ENCODE measurements around the gene METTL1.

The METTL1 gene

GRCh38 chr12:57767876-57768275, 4.0 kb downstream of the METTL1 start:
- Mint-ChIP-seq H3K9me3 (peaks cover 4% of the 10 kb centered on the region), H3K4me1 (peaks cover 43% of the 10 kb centered on the region), H3K27me3 (ENCODE audit: low read depth, poor library complexity) (peaks cover 67% of the 10 kb centered on the region), H3K36me3 (ENCODE audit: low read depth) (peaks cover 33% of the 10 kb centered on the region), H3K27ac (no peak overlapping the region), H3K4me3 (no peak overlapping the region)
- no peak for DNase-seq
- TF ChIP-seq CTCF (IDR thresholded peaks at IDR 0.05) = no peak

- Mint-ChIP-seq H3K9me3 (peaks cover 4% of the 10 kb centered on the region), H3K4me1 (peaks cover 40% of the 10 kb centered on the region), H3K27me3 (ENCODE audit: low read depth, poor library complexity) (peaks cover 72% of the 10 kb centered on the region), H3K4me3 (no peak overlapping the region), H3K36me3 (ENCODE audit: low read depth) (peaks cover 33% of the 10 kb centered on the region), H3K27ac (no peak overlapping the region)
- TF ChIP-seq CTCF (IDR thresholded peaks at IDR 0.05) = no peak
- no peak for DNase-seq
Measured at GRCh38 chr12:57767305-57767698, 4.6 kb downstream of the METTL1 start.

GRCh38 chr12:57766464-57767304, 5.2 kb downstream of the METTL1 start, which contains the start of gene CYP27B1:
CYP27B1 (minus strand) TSS chr12:57767078; CDS start chr12:57767041, 37 bp downstream.
- peaks cover 37% of the 10 kb centered on the region for H3K4me1 Mint-ChIP-seq
- no peak within 1 kb of the TSS for H3K27ac Mint-ChIP-seq
- H3K9me3 Mint-ChIP-seq = peaks cover 4% of the 10 kb centered on the region
- peak; percentile 23 for DNase-seq
- H3K4me3 Mint-ChIP-seq = peak within 1 kb of the TSS; percentile 55
- peaks cover 33% of the 10 kb centered on the region for H3K36me3 Mint-ChIP-seq (ENCODE audit: low read depth)
- TF ChIP-seq CTCF (IDR thresholded peaks at IDR 0.05) = no peak
- peaks cover 76% of the 10 kb centered on the region for H3K27me3 Mint-ChIP-seq (ENCODE audit: low read depth, poor library complexity)

- H3K27ac Mint-ChIP-seq = no peak overlapping the region
- H3K4me1 Mint-ChIP-seq = peaks cover 29% of the 10 kb centered on the region
- peak overlapping the region; percentile 55 for H3K4me3 Mint-ChIP-seq
- H3K9me3 Mint-ChIP-seq = peaks cover 4% of the 10 kb centered on the region
- peaks cover 83% of the 10 kb centered on the region for H3K27me3 Mint-ChIP-seq (ENCODE audit: low read depth, poor library complexity)
- TF ChIP-seq CTCF (IDR thresholded peaks at IDR 0.05) = no peak
- DNase-seq = peak; percentile 31
- peaks cover 33% of the 10 kb centered on the region for H3K36me3 Mint-ChIP-seq (ENCODE audit: low read depth)
Measured at GRCh38 chr12:57765698-57766463, 6.0 kb downstream of the METTL1 start.

- no peak overlapping the region for H3K27ac Mint-ChIP-seq
- DNase-seq = peak; percentile 47
- H3K27me3 Mint-ChIP-seq (ENCODE audit: low read depth, poor library complexity) = peaks cover 91% of the 10 kb centered on the region
Measured at GRCh38 chr12:57765003-57765697, 6.8 kb downstream of the METTL1 start.

More at GRCh38 chr12:57765003-57765697, 6.8 kb downstream of the METTL1 start:
- peaks cover 22% of the 10 kb centered on the region for H3K4me1 Mint-ChIP-seq
- peaks cover 4% of the 10 kb centered on the region for H3K9me3 Mint-ChIP-seq
- peaks cover 27% of the 10 kb centered on the region for H3K36me3 Mint-ChIP-seq (ENCODE audit: low read depth)
- peak overlapping the region; percentile 44 for H3K4me3 Mint-ChIP-seq
- no peak for TF ChIP-seq CTCF (IDR thresholded peaks at IDR 0.05)
